HUES6 (cell line): ENCODE results near the gene CNTROB.

ENCODE experiments used
- H3K27ac ChIP-seq: 2 replicates; pipeline ENCODE4 v1.7.0; 2013; ENCODE audit warnings: low read depth, mild to moderate bottlenecking, low read length, inconsistent platforms
- H3K27me3 ChIP-seq: 2 replicates; pipeline ENCODE4 v1.6.1; 2013; ENCODE audit warnings: low read length; ENCODE audit not compliant: control insufficient read depth, insufficient read depth
- H3K36me3 ChIP-seq: 2 replicates; pipeline ENCODE4 v1.6.1; 2013; ENCODE audit warnings: low read length; ENCODE audit not compliant: control insufficient read depth, insufficient read depth
- H3K4me1 ChIP-seq: 2 replicates; pipeline ENCODE4 v1.6.1; 2013; ENCODE audit warnings: low read length; ENCODE audit not compliant: control insufficient read depth, insufficient read depth
- H3K4me3 ChIP-seq: 2 replicates; pipeline ENCODE4 v1.5.1; 2013; ENCODE audit warnings: low read depth, low read length
- H3K9ac ChIP-seq: one replicate; pipeline ENCODE4 v1.6.1; 2013; ENCODE audit warnings: mild to moderate bottlenecking, low read length
- H3K9me3 ChIP-seq: 2 replicates; pipeline ENCODE4 v1.6.1; 2013; ENCODE audit warnings: low read depth, low read length; ENCODE audit not compliant: control insufficient read depth, insufficient read depth

CNTROB gene

DNA sequence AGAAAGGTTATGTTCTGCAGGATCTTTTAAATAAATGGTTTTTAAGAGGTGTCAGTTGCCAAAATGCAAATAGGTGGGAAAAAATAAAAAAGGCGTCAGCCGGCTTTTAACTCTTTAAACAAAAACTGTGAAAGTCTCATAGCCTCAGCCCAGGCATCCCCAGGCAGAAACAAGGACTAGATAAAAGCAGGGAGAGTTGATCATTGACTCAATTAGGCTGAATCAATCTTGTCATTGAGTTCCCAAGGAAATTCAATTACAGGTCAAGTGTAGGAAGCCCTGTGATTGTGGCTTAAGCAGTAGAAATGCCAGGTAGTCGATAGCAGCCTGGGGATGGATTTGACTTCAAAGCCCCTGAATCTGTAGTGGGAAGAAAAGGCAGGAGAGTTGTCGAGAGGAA lies 39.6 kb downstream of the CNTROB start:
- H3K9ac ChIP-seq = no peak overlapping the region
- H3K9me3 ChIP-seq = peaks cover 16% of the 10 kb centered on the region
- H3K4me1 ChIP-seq = no peaks in the 10 kb centered on the region
- no peak overlapping the region for H3K4me3 ChIP-seq
- no peak overlapping the region for H3K27ac ChIP-seq
- no peaks in the 10 kb centered on the region for H3K27me3 ChIP-seq
- no peaks in the 10 kb centered on the region for H3K36me3 ChIP-seq

DNA sequence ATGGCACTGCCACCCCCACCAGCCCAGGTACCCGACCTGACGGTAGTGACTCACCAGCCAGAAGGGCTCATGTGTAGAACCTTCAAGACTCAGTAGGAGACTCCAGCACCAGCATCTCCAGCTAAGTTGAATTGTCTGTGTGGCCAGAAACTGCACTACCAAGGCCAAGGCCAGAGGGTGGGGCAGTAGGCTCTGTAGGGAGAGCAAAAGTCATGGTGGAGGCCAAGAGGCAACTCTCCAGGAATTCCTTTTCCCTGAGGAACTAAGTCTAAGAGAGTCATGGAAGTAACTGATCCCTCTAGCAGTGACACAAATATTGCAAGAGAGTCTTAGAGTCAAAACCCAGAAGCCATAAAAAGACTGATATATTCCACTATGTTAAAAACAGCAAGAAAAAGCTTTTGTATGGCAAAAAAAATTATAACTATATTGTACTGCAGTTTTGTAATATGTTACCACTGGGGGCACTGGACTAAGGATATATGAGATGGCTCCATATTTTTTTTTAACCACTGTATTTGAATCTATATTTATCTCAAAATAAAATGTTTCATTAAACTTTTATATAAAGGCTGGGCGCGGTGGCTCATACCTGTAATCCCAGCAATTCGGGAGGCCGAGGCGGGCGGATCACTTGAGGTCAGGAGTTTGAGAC lies 40.3 kb downstream of the CNTROB start:
- Histone ChIP-seq H3K36me3 (no peaks in the 10 kb centered on the region), H3K4me3 (no peak overlapping the region), H3K9me3 (peaks cover 16% of the 10 kb centered on the region), H3K27me3 (no peaks in the 10 kb centered on the region), H3K27ac (no peak overlapping the region), H3K4me1 (no peaks in the 10 kb centered on the region), H3K9ac (no peak overlapping the region)

DNA sequence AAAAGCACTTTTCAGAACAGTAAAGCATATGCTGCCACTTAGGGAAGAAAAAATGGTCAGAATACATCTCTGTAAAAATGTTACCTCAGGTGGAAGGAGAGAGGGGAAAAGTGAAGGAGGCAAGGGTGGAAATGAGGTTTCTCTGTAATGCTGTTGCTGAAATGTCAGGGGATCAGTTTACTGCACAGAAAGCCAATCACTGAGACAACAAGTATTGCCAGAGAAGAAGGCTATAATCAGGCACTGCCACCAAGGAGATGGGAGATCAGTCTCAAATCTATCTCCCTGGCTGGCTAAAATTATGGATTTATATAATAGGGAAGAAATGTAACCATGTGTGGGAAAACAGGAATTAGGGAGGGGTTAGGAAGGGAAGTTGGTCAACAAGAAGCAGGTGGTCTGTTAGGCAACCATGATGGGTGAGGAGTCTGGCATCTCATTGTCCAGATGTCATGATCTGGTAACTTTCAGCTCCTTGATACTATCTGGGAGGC lies 42.7 kb downstream of the CNTROB start:
- Histone ChIP-seq H3K36me3 (no peaks in the 10 kb centered on the region), H3K4me3 (no peak overlapping the region), H3K9me3 (peaks cover 16% of the 10 kb centered on the region), H3K9ac (no peak overlapping the region), H3K27ac (no peak overlapping the region), H3K27me3 (no peaks in the 10 kb centered on the region), H3K4me1 (no peaks in the 10 kb centered on the region)

- H3K9ac ChIP-seq = no peak overlapping the region
- no peaks in the 10 kb centered on the region for H3K27me3 ChIP-seq
Observed at GRCh38 chr17:7977039-7977438, 45.0 kb downstream of the CNTROB start.

GRCh38 chr17:7977805-7978204 lies 45.8 kb downstream of the CNTROB start:
- no peak overlapping the region for H3K27ac ChIP-seq
- no peak overlapping the region for H3K9ac ChIP-seq
- no peaks in the 10 kb centered on the region for H3K36me3 ChIP-seq
- no peaks in the 10 kb centered on the region for H3K27me3 ChIP-seq
- H3K4me3 ChIP-seq = no peak overlapping the region
- H3K4me1 ChIP-seq = no peaks in the 10 kb centered on the region
- peaks cover 16% of the 10 kb centered on the region for H3K9me3 ChIP-seq

More at GRCh38 chr17:7977039-7977438, 45.0 kb downstream of the CNTROB start:
- Histone ChIP-seq H3K4me3 (no peak overlapping the region), H3K27ac (no peak overlapping the region), H3K9me3 (peaks cover 16% of the 10 kb centered on the region), H3K36me3 (no peaks in the 10 kb centered on the region), H3K4me1 (no peaks in the 10 kb centered on the region)

DNA sequence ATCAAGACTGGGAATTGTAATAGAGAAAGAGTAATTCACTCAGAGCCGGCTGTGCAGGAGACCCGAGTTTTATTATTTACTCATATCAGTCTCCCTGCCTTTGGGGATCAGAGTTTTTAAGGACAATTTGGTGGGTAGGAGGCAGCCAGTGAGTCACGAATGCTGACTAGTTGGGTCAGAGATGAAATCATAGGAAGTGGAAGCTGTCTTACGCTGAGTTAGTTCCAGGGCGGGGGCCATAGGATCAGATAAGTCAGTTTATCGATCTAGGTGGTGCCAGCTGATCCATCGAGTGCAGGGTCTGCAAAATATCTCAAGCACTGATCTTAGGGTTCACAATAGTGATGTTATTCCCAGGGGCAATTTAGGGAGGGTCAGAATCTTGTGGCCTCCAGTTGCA lies 50.2 kb downstream of the CNTROB start:
- Histone ChIP-seq H3K9ac (no peak overlapping the region), H3K9me3 (no peaks in the 10 kb centered on the region), H3K36me3 (no peaks in the 10 kb centered on the region), H3K4me3 (no peak overlapping the region), H3K27ac (no peak overlapping the region), H3K4me1 (no peaks in the 10 kb centered on the region), H3K27me3 (0 out of 2 replicates have a peak, but pooled peaks cover 5% of the 10 kb centered on the region)

DNA sequence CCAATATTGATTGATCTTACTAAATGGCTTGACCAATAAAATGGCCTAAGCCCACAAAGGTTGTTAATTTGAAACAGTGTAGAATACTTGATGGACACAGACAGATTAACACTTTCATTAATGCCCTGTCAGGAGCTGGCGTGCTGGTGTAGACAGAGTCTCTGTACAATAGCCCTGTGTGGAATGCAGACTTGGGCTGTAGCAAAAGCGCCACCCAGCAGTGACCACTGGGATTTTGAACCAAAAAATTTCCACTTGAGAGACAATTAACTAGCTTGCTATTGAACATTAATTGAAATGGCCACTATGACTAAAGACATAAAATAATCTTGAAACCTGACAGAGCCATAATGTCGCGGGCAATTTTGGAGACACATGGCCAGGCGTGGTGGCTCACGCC lies 50.7 kb downstream of the CNTROB start:
- Histone ChIP-seq H3K27me3 (peaks cover 8% of the 10 kb centered on the region), H3K27ac (no peak overlapping the region), H3K9ac (no peak overlapping the region), H3K36me3 (no peaks in the 10 kb centered on the region), H3K9me3 (no peaks in the 10 kb centered on the region), H3K4me3 (no peak overlapping the region), H3K4me1 (no peaks in the 10 kb centered on the region)

DNA sequence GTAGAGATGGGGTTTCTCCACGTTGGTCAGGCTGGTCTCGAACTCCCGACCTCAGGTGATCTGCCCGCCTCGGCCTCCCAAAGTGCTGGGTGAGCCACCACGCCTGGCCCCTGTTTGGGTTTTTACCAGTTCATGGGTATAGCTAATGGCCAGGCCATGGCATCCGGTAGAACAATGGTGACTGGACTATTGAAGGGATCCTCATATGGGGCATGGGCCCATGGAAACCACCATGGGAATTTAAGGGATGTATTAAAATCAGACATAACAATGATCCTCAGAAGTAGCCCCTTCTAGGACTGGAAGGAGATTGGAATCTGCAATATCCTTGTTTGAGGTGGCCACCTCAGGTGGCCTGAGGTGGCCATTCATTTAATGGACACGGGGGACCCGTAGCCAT lies 52.9 kb downstream of the CNTROB start:
- no peaks in the 10 kb centered on the region for H3K9me3 ChIP-seq
- H3K36me3 ChIP-seq = no peaks in the 10 kb centered on the region
- no peak overlapping the region for H3K27ac ChIP-seq
- H3K27me3 ChIP-seq = peaks cover 13% of the 10 kb centered on the region
- H3K9ac ChIP-seq = no peak overlapping the region
- H3K4me3 ChIP-seq = no peak overlapping the region
- H3K4me1 ChIP-seq = no peaks in the 10 kb centered on the region

- H3K27ac ChIP-seq = no peak overlapping the region
Observed at GRCh38 chr17:7987112-7987893, 55.3 kb downstream of the CNTROB start.

GRCh38 chr17:7988750-7989178 lies 56.8 kb downstream of the CNTROB start:
- Histone ChIP-seq H3K36me3 (no peaks in the 10 kb centered on the region), H3K4me3 (no peak overlapping the region), H3K9me3 (no peaks in the 10 kb centered on the region), H3K27ac (no peak overlapping the region), H3K4me1 (no peaks in the 10 kb centered on the region), H3K9ac (no peak overlapping the region), H3K27me3 (peaks cover 16% of the 10 kb centered on the region)

More at GRCh38 chr17:7987112-7987893, 55.3 kb downstream of the CNTROB start:
- Histone ChIP-seq H3K9ac (no peak overlapping the region), H3K4me3 (no peak overlapping the region), H3K4me1 (no peaks in the 10 kb centered on the region), H3K27me3 (peaks cover 13% of the 10 kb centered on the region), H3K36me3 (no peaks in the 10 kb centered on the region), H3K9me3 (no peaks in the 10 kb centered on the region)
